Endothelial cell of umbilical vein (primary cell): ENCODE results near the gene PILRA. TPM values are rescaled to one million over a fixed set of nuclear protein-coding genes. Genes with fewer than 3 reads are reported as not detected.
A peak's percentile ranks its signal among the peaks of the same experiment; 100 is the strongest.

Experiments used
- BruUV-seq: library from RNA; stranded (reverse); fragments of 400-500 nt; replicated peaks from 2 replicates; lab custom pipeline; 2021; lab: Mats Ljungman, UMichigan
- CTCF ChIA-PET: fragments of 300-600, 350-600 bp; sonication (Branson Sonifier 250); formaldehyde crosslinking; loops from one replicate; lab custom pipeline; 2021; ENCODE audit warnings: antibody characterized with exemption, inconsistent platforms; lab: Charles Lee
- POLR2A ChIA-PET: fragments of 300-600, 350-600 bp; sonication (Branson Sonifier 250); formaldehyde crosslinking; loops from one replicate; lab custom pipeline; 2021; ENCODE audit warnings: antibody characterized with exemption, inconsistent platforms; lab: Charles Lee
- DNase-seq: peaks from one replicate; pipeline ENCODE4 v3.0.0-alpha.2; 2011; ENCODE audit warnings: low read depth, low spot score
- FAIRE-seq: peaks from 2 replicates; lab custom pipeline; 2011; peaks lifted over from hg19 to GRCh38; lab: Jason Lieb, UNC
- H2AFZ ChIP-seq: 2 replicates; pipeline ENCODE4 v1.6.0; 2012; ENCODE audit warnings: low read depth, low read length, control low read depth, inconsistent platforms
- H3K27ac ChIP-seq: 2 replicates; pipeline ENCODE4 v1.5.1; 2011; ENCODE audit warnings: low read depth, mild to moderate bottlenecking, control low read depth, low read length, moderate library complexity; ENCODE audit not compliant: insufficient read depth
- H3K27me3 ChIP-seq, 2 experiments: 2 replicates each; pipeline versions ENCODE4 v1.6.0 to v1.6.1; 2011; ENCODE audit warnings: low read length in 2 of 2, mixed read lengths in 1 of 2; ENCODE audit not compliant: control insufficient read depth in 2 of 2, insufficient read depth in 2 of 2
- H3K36me3 ChIP-seq, 2 experiments: 2 replicates in 1 of 2; 3 replicates in 1 of 2; pipeline ENCODE4 v1.5.1; 2011; ENCODE audit warnings: low read length in 2 of 2, mild to moderate bottlenecking in 1 of 2, moderate library complexity in 1 of 2; ENCODE audit not compliant: control insufficient read depth in 2 of 2, insufficient read depth in 2 of 2; ENCODE audit errors: extremely low read depth in 1 of 2
- H3K4me1 ChIP-seq: 3 replicates; pipeline ENCODE4 v1.5.1; 2011; ENCODE audit warnings: mild to moderate bottlenecking, low read length; ENCODE audit not compliant: control insufficient read depth, insufficient read depth; ENCODE audit errors: extremely low read depth
- H3K4me2 ChIP-seq: 2 replicates; pipeline ENCODE4 v1.6.1; 2011; ENCODE audit warnings: low read length, control low read depth, mixed read lengths; ENCODE audit not compliant: insufficient read depth
- H3K4me3 ChIP-seq, 3 experiments: fragments of 200-600 bp in 1 of 3; sonication (generic), shearing (Covaris generic) in 1 of 3; replicated peaks in 1 of 3; 2 replicates each; pipeline ENCODE4 v1.5.1; 2011 to 2016; ENCODE audit warnings: control low read depth in 3 of 3, low read length in 3 of 3, mild to moderate bottlenecking in 2 of 3, inconsistent platforms in 1 of 3, low read depth in 1 of 3, moderate library complexity in 1 of 3; ENCODE audit not compliant: insufficient read depth in 1 of 3
- H3K79me2 ChIP-seq: 2 replicates; pipeline ENCODE4 v1.6.0; 2012; ENCODE audit warnings: low read length, inconsistent platforms; ENCODE audit not compliant: control insufficient read depth, insufficient read depth
- H3K9ac ChIP-seq: replicated peaks from 2 replicates; pipeline ENCODE3; 2011; ENCODE audit warnings: low read length, control low read depth; ENCODE audit not compliant: insufficient read depth; ENCODE audit errors: extremely low read depth
- H3K9me1 ChIP-seq: replicated peaks from 3 replicates; pipeline ENCODE4 v1.6.0; 2011; ENCODE audit warnings: mild to moderate bottlenecking, low read length; ENCODE audit not compliant: control insufficient read depth, insufficient read depth; ENCODE audit errors: extremely low read depth
- H3K9me3 ChIP-seq: replicated peaks from 2 replicates; pipeline ENCODE4 v1.5.1; 2012; ENCODE audit warnings: low read length, inconsistent platforms; ENCODE audit not compliant: control insufficient read depth, insufficient read depth
- H4K20me1 ChIP-seq: replicated peaks from 2 replicates; pipeline ENCODE3; 2011; ENCODE audit warnings: mild to moderate bottlenecking, low read length; ENCODE audit not compliant: control insufficient read depth, insufficient read depth; ENCODE audit errors: extremely low read depth
- CTCF ChIP-seq, 2 donors: IDR thresholded peaks; 1 replicate in 1 of 2; 2 replicates in 1 of 2; pipeline ENCODE4 v1.5.1; 2011; ENCODE audit warnings: low read length in 2 of 2, mild to moderate bottlenecking in 2 of 2, moderate library complexity in 2 of 2, control low read depth in 1 of 2, inconsistent platforms in 1 of 2, low read depth in 1 of 2; ENCODE audit not compliant: insufficient read depth in 1 of 2; ENCODE audit errors: extremely low read depth in 1 of 2
- EZH2 ChIP-seq: IDR thresholded peaks from 2 replicates; pipeline ENCODE4 v1.6.1; 2012; ENCODE audit warnings: borderline replicate concordance, low read depth, mild to moderate bottlenecking, moderate library complexity, low read length, inconsistent platforms; ENCODE audit not compliant: severe bottlenecking
- FOS ChIP-seq: IDR thresholded peaks from 2 replicates; pipeline ENCODE4 v1.6.1; 2011; ENCODE audit warnings: mild to moderate bottlenecking, low read length, moderate library complexity, borderline replicate concordance; ENCODE audit not compliant: insufficient read depth
- GATA2 ChIP-seq: IDR thresholded peaks from 2 replicates; pipeline ENCODE4 v1.7.0; 2011; ENCODE audit warnings: low read depth, mild to moderate bottlenecking, moderate library complexity, mixed read lengths, low read length; ENCODE audit not compliant: insufficient read length, insufficient read depth
- JUN ChIP-seq: IDR thresholded peaks from 2 replicates; pipeline ENCODE4 v1.6.1; 2011; ENCODE audit warnings: borderline replicate concordance, low read depth; ENCODE audit not compliant: insufficient read length, insufficient read depth
- MAX ChIP-seq: IDR thresholded peaks from 2 replicates; pipeline ENCODE4 v1.6.1; 2011; ENCODE audit not compliant: insufficient read depth, insufficient read length
- MYC ChIP-seq: IDR thresholded peaks from one replicate; pipeline ENCODE4 v1.6.1; 2011; ENCODE audit warnings: mild to moderate bottlenecking, low read depth, low read length
- POLR2A ChIP-seq: IDR thresholded peaks from 2 replicates; pipeline ENCODE4 v1.6.1; 2012; ENCODE audit warnings: low read depth, mild to moderate bottlenecking, control low read depth, low read length
- POLR2AphosphoS5 ChIP-seq: IDR thresholded peaks from 2 replicates; pipeline ENCODE4 v1.6.1; 2012; ENCODE audit warnings: low read depth, mild to moderate bottlenecking, control low read depth, low read length, moderate library complexity; ENCODE audit not compliant: insufficient read depth
- dilution Hi-C: fragments of 300-500 bp; cut with MboI; formaldehyde crosslinking; loops from one replicate; pipeline ENCODE4 v1.15.0; 2019; ENCODE audit warnings: low sequenced_read_pairs; ENCODE audit not compliant: extremely low pct_ligation_motif_present
- intact Hi-C: fragments of 100-400 bp; cut with micrococcal nuclease; formaldehyde crosslinking; loops from one replicate; pipeline ENCODE4 v1.10.0; 2022
- polyA plus RNA-seq, 4 experiments: library from polyadenylated mRNA; depleted of rRNA in 3 of 4; stranded (reverse) in 3 of 4; unstranded in 1 of 4; fragments of >200 nt; gene quantifications; 2 replicates each; pipeline versions ENCODE4 v1.2.1 to v1.2.3, GENCODE V29; 2011 to 2012; ENCODE audit warnings: missing spikeins in 1 of 4
- total RNA-seq: library from RNA; stranded (reverse); gene quantifications from 2 replicates; pipeline ENCODE4 v1.2.3, GENCODE V29; 2021

The PILRA gene
- total and polyA plus RNA-seq, 2 donors (not counting 3 experiments of a cell fraction or from before 2014, with no cell fraction given), result 0.61 to 1.3 TPM

GRCh38 chr7:100367251-100367620 is 6.1 kb upstream of the PILRA start:
- BruUV-seq, result no TSS peak
- Histone ChIP-seq H2AFZ (no peak overlapping the region), H3K9ac (no peak overlapping the region), H3K27ac (no peak overlapping the region), H3K36me3 (peaks cover 0 to 4% of the 10 kb centered on the region in 2 experiments), H4K20me1 (no peaks in the 10 kb centered on the region), H3K9me3 (no peaks in the 10 kb centered on the region), H3K4me2 (no peak overlapping the region), H3K4me1 (no peaks in the 10 kb centered on the region), H3K27me3 (no peaks in the 10 kb centered on the region), H3K4me3 (no peak overlapping the region), H3K79me2 (no peaks in the 10 kb centered on the region), H3K9me1 (no peaks in the 10 kb centered on the region)
- POLR2A ChIA-PET, result no interaction called here
- no peak for DNase-seq
- FAIRE-seq, result no peak
- intact Hi-C loops, result no loop called here
- TF ChIP-seq POLR2AphosphoS5 (peak; percentile 2), POLR2A (no peak)
- dilution Hi-C loops, result no loop called here
- CTCF ChIA-PET, result no interaction called here

GRCh38 chr7:100367676-100368613 is 5.3 kb upstream of the PILRA start:
- CTCF ChIA-PET, result no interaction called here
- intact Hi-C loops, result no loop called here
- no peaks in the 10 kb centered on the region for H3K79me2 ChIP-seq
- H3K4me2 ChIP-seq, result no peak overlapping the region
- no peak for TF ChIP-seq POLR2AphosphoS5
- no peak for TF ChIP-seq EZH2
- no peak for TF ChIP-seq MYC
- no peak for TF ChIP-seq JUN
- TF ChIP-seq MAX, result no peak
- TF ChIP-seq POLR2A, result no peak
- TF ChIP-seq FOS, result no peak
- no peak for TF ChIP-seq GATA2
- TF ChIP-seq CTCF (IDR thresholded peaks at IDR 0.05; ENCODE audit: extremely low read depth in 1 of 2, insufficient read depth in 1 of 2, low read depth in 1 of 2, low read length in 2 of 2), result no peak
- POLR2A ChIA-PET, result no interaction called here
- H3K9me3 ChIP-seq, result no peaks in the 10 kb centered on the region
- dilution Hi-C loops, result no loop called here
- H4K20me1 ChIP-seq, result no peaks in the 10 kb centered on the region
- H3K4me3 ChIP-seq, result no peak overlapping the region
- DNase-seq (no peak), FAIRE-seq (no peak)
- H3K9ac ChIP-seq, result no peak overlapping the region
- no peaks in the 10 kb centered on the region for H3K9me1 ChIP-seq
- no peak overlapping the region for H2AFZ ChIP-seq
- peaks cover 4% of the 10 kb centered on the region for H3K4me1 ChIP-seq
- no peaks in the 10 kb centered on the region for H3K36me3 ChIP-seq
- H3K27me3 ChIP-seq, result no peaks in the 10 kb centered on the region
- BruUV-seq, result no TSS peak
- H3K27ac ChIP-seq, result no peak overlapping the region
